Karpas-422 (cell line): ENCODE data around the gene CATSPERE. TPM values are rescaled to one million over a fixed set of nuclear protein-coding genes. Genes with fewer than 3 reads are reported as not detected.

Source experiments
- DNase-seq: peaks from one replicate; pipeline ENCODE4 v3.0.0-alpha.2; 2015
- H2AFZ ChIP-seq: fragments of 200-600 bp; sonication (generic); 2 replicates; pipeline ENCODE4 v1.6.1; 2014; ENCODE audit warnings: antibody characterized with exemption, low read length, mixed read lengths
- H3K27ac ChIP-seq: fragments of 200-600 bp; sonication (generic); 2 replicates; pipeline ENCODE4 v1.5.1; 2014; ENCODE audit warnings: mild to moderate bottlenecking, low read length, moderate library complexity
- H3K27me3 ChIP-seq: fragments of 200-600 bp; sonication (generic); 2 replicates; pipeline ENCODE4 v1.6.1; 2014; ENCODE audit warnings: low read length, mixed read lengths
- H3K36me3 ChIP-seq: fragments of 200-600 bp; sonication (generic); 2 replicates; pipeline ENCODE4 v1.6.1; 2014; ENCODE audit warnings: low read length, mixed read lengths; ENCODE audit not compliant: insufficient read depth
- H3K4me1 ChIP-seq: fragments of 200-600 bp; sonication (generic); 2 replicates; pipeline ENCODE4 v1.6.1; 2014; ENCODE audit warnings: mild to moderate bottlenecking, low read length, mixed read lengths
- H3K4me2 ChIP-seq: fragments of 200-600 bp; sonication (generic); 2 replicates; pipeline ENCODE4 v1.6.1; 2014; ENCODE audit warnings: low read length, low read depth, mild to moderate bottlenecking; ENCODE audit not compliant: poor library complexity, severe bottlenecking
- H3K4me3 ChIP-seq: fragments of 200-600 bp; sonication (generic); 2 replicates; pipeline ENCODE4 v1.5.1; 2014; ENCODE audit warnings: mild to moderate bottlenecking, antibody characterized with exemption, low read length, mixed read lengths
- H3K79me2 ChIP-seq: fragments of 200-600 bp; sonication (generic); 2 replicates; pipeline ENCODE4 v1.6.1; 2014; ENCODE audit warnings: mild to moderate bottlenecking, low read length, mixed read lengths
- H3K9ac ChIP-seq: fragments of 200-600 bp; sonication (generic); 2 replicates; pipeline ENCODE4 v1.6.0; 2014; ENCODE audit warnings: low read length
- H3K9me2 ChIP-seq: fragments of 200-600 bp; sonication (generic), shearing (Covaris generic); replicated peaks from 2 replicates; pipeline ENCODE4 v1.6.0; 2014; ENCODE audit warnings: mild to moderate bottlenecking, low read length, moderate library complexity; ENCODE audit not compliant: insufficient read depth
- H3K9me3 ChIP-seq: fragments of 300-700, 200-600 bp; sonication (generic); 2 replicates; pipeline ENCODE4 v1.6.1; 2014; ENCODE audit warnings: low read length, mixed read lengths
- H4K20me1 ChIP-seq: fragments of 200-600 bp; sonication (generic); 2 replicates; pipeline ENCODE4 v1.6.1; 2014; ENCODE audit warnings: mild to moderate bottlenecking, antibody characterized with exemption, low read length, low read depth; ENCODE audit not compliant: insufficient read depth
- total RNA-seq: library from RNA; depleted of rRNA; stranded (reverse); fragments of >200 nt; shearing (Covaris generic); gene quantifications from 2 replicates; pipeline ENCODE4 v1.2.3, GENCODE V29; 2014; ENCODE audit warnings: low replicate concordance

The CATSPERE gene
- total RNA-seq, 1 experiment from 2014 or later, result 0.26 TPM

DNA sequence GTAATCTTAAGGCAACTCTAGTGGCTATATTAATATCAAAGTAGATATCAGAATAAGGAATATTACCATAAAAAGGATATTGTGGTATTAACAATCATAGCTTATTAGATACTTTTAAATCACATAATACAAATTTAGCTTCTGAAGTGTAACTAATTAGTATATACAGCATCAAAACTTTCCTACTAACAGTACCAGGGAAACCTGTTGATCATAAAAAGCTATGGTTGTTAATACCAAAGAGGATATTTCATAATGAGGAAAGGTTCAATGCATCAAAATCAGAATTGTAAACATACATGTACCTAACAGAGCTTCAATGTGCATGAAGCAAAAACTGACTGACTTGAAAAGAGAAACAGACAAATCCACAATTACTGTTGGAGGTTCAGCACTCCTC lies 33.4 kb upstream of the CATSPERE start:
- no peak for DNase-seq
- H3K4me3 ChIP-seq, result no peak overlapping the region
- H3K9ac ChIP-seq, result no peak overlapping the region
- no peaks in the 10 kb centered on the region for H3K9me3 ChIP-seq
- H3K27me3 ChIP-seq, result no peaks in the 10 kb centered on the region
- H2AFZ ChIP-seq, result no peak overlapping the region
- H3K79me2 ChIP-seq, result peaks cover 67% of the 10 kb centered on the region
- no peak overlapping the region for H3K4me2 ChIP-seq
- no peaks in the 10 kb centered on the region for H4K20me1 ChIP-seq
- no peak overlapping the region for H3K27ac ChIP-seq
- H3K9me2 ChIP-seq, result no peaks in the 10 kb centered on the region
- H3K4me1 ChIP-seq, result no peaks in the 10 kb centered on the region
- peaks cover 65% of the 10 kb centered on the region for H3K36me3 ChIP-seq

GRCh38 chr1:244429818-244430217 lies 31.3 kb upstream of the CATSPERE start:
- Histone ChIP-seq H3K4me2 (no peak overlapping the region), H3K4me1 (no peaks in the 10 kb centered on the region), H3K36me3 (peaks cover 50% of the 10 kb centered on the region), H4K20me1 (no peaks in the 10 kb centered on the region), H2AFZ (no peak overlapping the region), H3K9me2 (no peaks in the 10 kb centered on the region), H3K9me3 (no peaks in the 10 kb centered on the region), H3K27ac (no peak overlapping the region), H3K4me3 (no peak overlapping the region), H3K27me3 (no peaks in the 10 kb centered on the region), H3K79me2 (peaks cover 64% of the 10 kb centered on the region), H3K9ac (no peak overlapping the region)
- DNase-seq, result no peak

GRCh38 chr1:244431166-244431565 lies 29.9 kb upstream of the CATSPERE start:
- Histone ChIP-seq H3K4me1 (no peaks in the 10 kb centered on the region), H4K20me1 (no peaks in the 10 kb centered on the region), H3K79me2 (peaks cover 64% of the 10 kb centered on the region), H3K9me3 (no peaks in the 10 kb centered on the region), H3K4me2 (no peak overlapping the region), H3K36me3 (peaks cover 55% of the 10 kb centered on the region), H3K27me3 (no peaks in the 10 kb centered on the region), H3K4me3 (no peak overlapping the region), H2AFZ (no peak overlapping the region), H3K9ac (no peak overlapping the region), H3K27ac (no peak overlapping the region), H3K9me2 (no peaks in the 10 kb centered on the region)
- no peak for DNase-seq

DNA sequence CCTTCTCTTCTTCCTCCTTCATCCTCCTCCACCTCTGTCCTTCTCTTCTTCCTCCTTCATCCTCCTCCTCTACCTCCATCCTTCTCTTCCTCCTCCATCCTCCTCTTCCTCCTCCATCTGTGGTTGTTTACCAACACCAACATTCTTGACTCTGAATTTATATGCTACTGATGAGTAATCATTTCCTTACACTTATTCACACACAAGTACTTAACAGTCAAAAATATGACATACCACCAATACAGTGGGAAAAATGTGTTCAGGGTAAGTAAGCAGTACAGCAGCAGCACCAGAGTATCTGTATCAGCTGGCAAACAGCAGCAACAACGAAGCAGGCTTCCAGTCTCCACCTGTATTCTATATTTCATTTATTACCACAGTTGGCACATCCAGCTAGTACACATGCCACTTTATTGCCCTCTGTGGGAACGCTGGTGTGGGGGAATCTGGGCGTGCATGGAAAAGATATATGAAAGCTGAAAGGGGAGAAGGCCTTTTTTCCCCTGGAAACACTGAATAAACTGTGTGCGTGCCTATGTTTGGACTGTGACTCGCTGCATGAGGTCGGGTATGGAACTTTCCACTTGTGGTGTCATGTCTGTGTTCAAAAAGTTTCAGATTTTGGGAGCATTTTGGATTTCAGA lies 25.4 kb upstream of the CATSPERE start:
- Histone ChIP-seq H3K9me2 (no peaks in the 10 kb centered on the region), H3K27ac (no peak overlapping the region), H3K4me1 (no peaks in the 10 kb centered on the region), H3K9ac (no peak overlapping the region), H3K36me3 (peaks cover 48% of the 10 kb centered on the region; the same call in 1 of the 2 replicates), H4K20me1 (no peaks in the 10 kb centered on the region), H3K4me3 (no peak overlapping the region), H3K4me2 (no peak overlapping the region), H3K9me3 (no peaks in the 10 kb centered on the region), H3K27me3 (no peaks in the 10 kb centered on the region), H3K79me2 (peaks cover 79% of the 10 kb centered on the region), H2AFZ (no peak overlapping the region)
- DNase-seq, result no peak

GRCh38 chr1:244436336-244437085 lies 24.6 kb upstream of the CATSPERE start:
- Histone ChIP-seq H3K79me2 (peaks cover 81% of the 10 kb centered on the region), H2AFZ (no peak overlapping the region), H3K27ac (no peak overlapping the region), H3K9me2 (no peaks in the 10 kb centered on the region), H3K9me3 (no peaks in the 10 kb centered on the region), H4K20me1 (no peaks in the 10 kb centered on the region), H3K4me1 (no peaks in the 10 kb centered on the region), H3K36me3 (peaks cover 43% of the 10 kb centered on the region; the same call in 1 of the 2 replicates), H3K9ac (no peak overlapping the region), H3K4me2 (no peak overlapping the region), H3K27me3 (no peaks in the 10 kb centered on the region), H3K4me3 (no peak overlapping the region)
- DNase-seq, result no peak

GRCh38 chr1:244437086-244437468 lies 24.0 kb upstream of the CATSPERE start:
- H3K9me2 ChIP-seq, result no peaks in the 10 kb centered on the region
- no peaks in the 10 kb centered on the region for H3K27me3 ChIP-seq
- H3K4me3 ChIP-seq, result no peak overlapping the region
- peaks cover 81% of the 10 kb centered on the region for H3K79me2 ChIP-seq
- no peak overlapping the region for H3K27ac ChIP-seq
- H4K20me1 ChIP-seq, result peaks cover under 1% of the 10 kb centered on the region; the same call in 1 of the 2 replicates
- H2AFZ ChIP-seq, result no peak overlapping the region
- no peak for DNase-seq
- H3K9me3 ChIP-seq, result no peaks in the 10 kb centered on the region
- no peaks in the 10 kb centered on the region for H3K4me1 ChIP-seq
- no peak overlapping the region for H3K9ac ChIP-seq
- H3K36me3 ChIP-seq, result peaks cover 37% of the 10 kb centered on the region; the same call in 1 of the 2 replicates
- no peak overlapping the region for H3K4me2 ChIP-seq

DNA sequence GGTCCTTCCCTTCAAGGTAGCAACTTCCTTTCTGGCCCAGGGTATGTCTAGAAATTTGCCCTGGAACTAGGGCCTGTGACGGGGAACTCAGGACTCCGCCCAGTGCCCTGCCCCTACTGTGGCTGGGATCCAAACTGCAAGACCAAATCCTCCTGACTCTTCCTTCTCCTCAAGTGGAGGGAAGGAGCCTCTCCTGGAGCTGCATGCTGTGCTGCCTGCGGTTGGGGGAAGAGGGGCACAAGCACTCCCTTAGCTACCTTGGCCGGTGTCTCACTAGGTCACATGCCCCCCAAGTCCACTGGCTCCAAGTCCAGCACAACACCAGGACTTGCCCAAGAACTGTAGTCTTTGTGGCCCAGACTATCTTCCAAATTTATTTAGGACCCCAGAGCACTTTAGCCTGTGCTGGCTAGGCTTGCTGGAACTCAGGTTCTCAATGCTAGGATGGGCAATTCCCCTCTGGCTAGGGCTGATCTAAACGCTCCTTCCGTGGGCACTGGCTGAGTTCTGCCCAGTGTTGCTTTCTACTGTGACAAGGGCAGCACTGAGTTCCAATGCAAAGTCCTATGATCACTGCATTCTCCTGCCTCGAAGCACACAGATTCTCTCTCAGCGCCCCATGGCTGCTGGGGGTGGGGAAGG lies 21.6 kb upstream of the CATSPERE start:
- no peak overlapping the region for H3K4me2 ChIP-seq
- H3K9ac ChIP-seq, result no peak overlapping the region
- H2AFZ ChIP-seq, result no peak overlapping the region
- no peak for DNase-seq
- H3K79me2 ChIP-seq, result peaks cover 96% of the 10 kb centered on the region
- H3K36me3 ChIP-seq, result peaks cover 45% of the 10 kb centered on the region; the same call in 1 of the 2 replicates
- H3K9me2 ChIP-seq, result no peaks in the 10 kb centered on the region
- peaks cover 15% of the 10 kb centered on the region for H4K20me1 ChIP-seq
- no peak overlapping the region for H3K4me3 ChIP-seq
- H3K27ac ChIP-seq, result no peak overlapping the region
- H3K4me1 ChIP-seq, result no peaks in the 10 kb centered on the region
- no peaks in the 10 kb centered on the region for H3K27me3 ChIP-seq
- H3K9me3 ChIP-seq, result no peaks in the 10 kb centered on the region

DNA sequence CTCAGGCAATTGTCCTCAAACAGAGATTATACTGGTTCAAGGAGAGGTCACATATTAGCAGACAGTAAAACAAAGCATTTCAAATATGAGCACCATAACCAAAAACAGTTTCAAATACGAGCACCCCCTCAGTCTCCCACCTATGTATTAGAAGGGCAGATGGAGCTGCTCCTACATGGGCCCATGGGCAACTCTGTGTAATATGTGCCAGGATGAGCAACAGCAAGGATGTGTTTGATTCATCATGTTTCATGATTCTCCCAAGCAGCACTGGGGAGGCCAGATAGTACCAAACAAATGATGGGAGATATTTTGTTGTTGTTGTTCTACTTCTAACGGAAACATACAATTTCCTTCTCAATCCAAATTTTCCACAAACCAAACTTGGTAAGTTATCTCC lies 18.2 kb upstream of the CATSPERE start:
- Histone ChIP-seq H3K4me2 (no peak overlapping the region), H3K9me2 (no peaks in the 10 kb centered on the region), H3K9ac (no peak overlapping the region), H4K20me1 (peaks cover 22% of the 10 kb centered on the region), H2AFZ (no peak overlapping the region), H3K27ac (no peak overlapping the region), H3K36me3 (peaks cover 47% of the 10 kb centered on the region), H3K79me2 (peaks cover 98% of the 10 kb centered on the region), H3K4me3 (no peak overlapping the region), H3K4me1 (peaks cover 15% of the 10 kb centered on the region), H3K9me3 (no peaks in the 10 kb centered on the region), H3K27me3 (no peaks in the 10 kb centered on the region)
- DNase-seq, result no peak
